Measurements from ENCODE around the gene POLR3C. TPM values are rescaled to one million over a fixed set of nuclear protein-coding genes. Genes with fewer than 3 reads are reported as not detected.
"Not testable (repeated sequence)": the region's sequence is repeated elsewhere in the genome, so short reads cannot be mapped to it uniquely, and the experiment has no call there.

The POLR3C gene
- polyA plus RNA-seq, 1 experiment = 56.7 TPM

- no peak for TF ChIP-seq CTCF (IDR thresholded peaks at IDR 0.05; ENCODE audit: insufficient read depth, low read depth, low read length)
- CTCF ChIA-PET = interaction anchor here (1.0 to 4.0 kb wide), 7 partner anchors 14 to 104 kb away, joined by 3 to 36 read pairs (median 4); partner anchors contain the start of gene NUDT17
- DNase-seq (ENCODE audit: low read depth) = no peak
- no peaks in the 10 kb centered on the region for H3K27me3 ChIP-seq (ENCODE audit: control insufficient read depth, insufficient read depth, low read length)
- POLR2A ChIA-PET = interaction anchor here (0.6 kb wide), 1 partner anchor 23 kb away, joined by 3 read pairs; no protein-coding TSS in a partner anchor
- peaks cover 11% of the 10 kb centered on the region for H3K36me3 ChIP-seq (ENCODE audit: control insufficient read depth, insufficient read depth, low read length)
- no peak overlapping the region for H3K4me3 ChIP-seq (ENCODE audit: low read depth, low read length)
Observed at GRCh38 chr1:145826030-145826429, 2.0 kb downstream of the POLR3C start.

- POLR2A ChIA-PET = no interaction called here
- CTCF ChIA-PET = interaction anchor here (1.5 to 4.0 kb wide), 3 partner anchors 12 to 18 kb away, joined by 3 to 16 read pairs (median 4); no protein-coding TSS in a partner anchor
- TF ChIP-seq CTCF (IDR thresholded peaks at IDR 0.05; ENCODE audit: insufficient read depth, low read depth, low read length) = no peak
- H3K4me3 ChIP-seq (ENCODE audit: low read depth, low read length) = no peak overlapping the region
- DNase-seq (ENCODE audit: low read depth) = no peak
- no peaks in the 10 kb centered on the region for H3K27me3 ChIP-seq (ENCODE audit: control insufficient read depth, insufficient read depth, low read length)
- H3K36me3 ChIP-seq (ENCODE audit: control insufficient read depth, insufficient read depth, low read length) = peaks cover 15% of the 10 kb centered on the region
Observed at GRCh38 chr1:145827966-145828365, 4.0 kb downstream of the POLR3C start.

- Histone ChIP-seq H3K4me3 (ENCODE audit: low read depth, low read length) (no peak overlapping the region), H3K36me3 (ENCODE audit: control insufficient read depth, insufficient read depth, low read length) (peaks cover 19% of the 10 kb centered on the region), H3K27me3 (ENCODE audit: control insufficient read depth, insufficient read depth, low read length) (no peaks in the 10 kb centered on the region)
- ChIA-PET CTCF (interaction anchor here (1.5 kb wide), 2 partner anchors 15 to 17 kb away, joined by 3 to 4 read pairs; no protein-coding TSS in a partner anchor), POLR2A (no interaction called here)
- no peak for TF ChIP-seq CTCF (IDR thresholded peaks at IDR 0.05; ENCODE audit: insufficient read depth, low read depth, low read length)
- DNase-seq (ENCODE audit: low read depth) = no peak
Observed at GRCh38 chr1:145828367-145829026, 4.5 kb downstream of the POLR3C start.

GRCh38 chr1:145830810-145831209 lies 6.8 kb downstream of the POLR3C start:
- peaks cover 20% of the 10 kb centered on the region for H3K36me3 ChIP-seq (ENCODE audit: control insufficient read depth, insufficient read depth, low read length)
- ChIA-PET POLR2A (interaction anchor here (0.7 kb wide), 1 partner anchor 14 kb away, joined by 13 read pairs; no protein-coding TSS in a partner anchor), CTCF (interaction anchor here (0.6 to 6.1 kb wide), 2 partner anchors 15 to 29 kb away, joined by 4 to 51 read pairs; partner anchors contain the start of gene NUDT17)
- not testable (repeated sequence) for DNase-seq (ENCODE audit: low read depth); H3K4me3 ChIP-seq (ENCODE audit: low read depth, low read length); H3K27me3 ChIP-seq (ENCODE audit: control insufficient read depth, insufficient read depth, low read length)

GRCh38 chr1:145837656-145838055 lies 13.7 kb downstream of the POLR3C start:
- Histone ChIP-seq H3K4me3 (ENCODE audit: low read depth, low read length) (no peak overlapping the region), H3K36me3 (ENCODE audit: control insufficient read depth, insufficient read depth, low read length) (peaks cover 25% of the 10 kb centered on the region), H3K27me3 (ENCODE audit: control insufficient read depth, insufficient read depth, low read length) (no peaks in the 10 kb centered on the region)
- DNase-seq (ENCODE audit: low read depth) = no peak
- ChIA-PET POLR2A (no interaction called here), CTCF (interaction anchor here (0.9 to 1.5 kb wide), 3 partner anchors 8 to 117 kb away, joined by 3 to 5 read pairs (median 4); partner anchors contain the start of genes ITGA10 and NUDT17)
- TF ChIP-seq CTCF (IDR thresholded peaks at IDR 0.05; ENCODE audit: insufficient read depth, low read depth, low read length) = no peak

Measured in BJ (cell line).